GM18520 (cell line): ENCODE data around the gene IFNGR2.

Experiments
- ATAC-seq: cut with Tn5 transposase; IDR thresholded peaks from one replicate; pipeline ENCODE4 v1.9.1; 2021; ENCODE audit not compliant: unreplicated experiment

Gene IFNGR2

GRCh38 chr21:33480481-33481103 lies 77.4 kb downstream of the IFNGR2 start:
- no peak for ATAC-seq

- no peak for ATAC-seq
Observed at GRCh38 chr21:33481314-33481943, 78.2 kb downstream of the IFNGR2 start.
